Measurements from ENCODE around the gene NDST4.
A peak's percentile ranks its signal among the peaks of the same experiment; 100 is the strongest.

NDST4 gene

DNA sequence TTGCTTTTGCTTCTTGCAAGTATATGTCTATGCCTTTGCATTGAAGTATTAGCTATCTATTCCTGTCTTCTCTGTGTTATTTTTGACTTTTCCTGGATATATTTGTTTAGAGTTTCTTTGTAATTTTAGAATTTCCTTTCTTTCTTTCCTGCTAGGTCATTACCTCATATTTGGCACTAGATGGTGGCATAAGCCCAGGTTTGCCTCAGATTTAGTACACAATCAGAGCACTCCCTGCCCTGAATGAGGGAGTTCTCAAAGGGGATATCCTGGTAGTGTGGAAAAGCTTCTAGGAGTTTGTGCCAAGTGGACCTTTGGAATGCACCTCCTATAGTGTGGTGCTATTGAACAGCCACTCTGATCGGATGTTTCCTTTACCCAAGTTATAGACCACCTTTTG is 333.2 kb downstream of the NDST4 start:
- H3K4me1 ChIP-seq (ENCODE audit: control insufficient read depth, low read length): no peaks in the 10 kb centered on the region
- no peak overlapping the region for H3K27ac ChIP-seq (ENCODE audit: low read depth, low read length)
- no peaks in the 10 kb centered on the region for H3K36me3 ChIP-seq (ENCODE audit: control insufficient read depth, low read length)
- TF ChIP-seq EZH2phosphoT487 (IDR thresholded peaks at IDR 0.05; ENCODE audit: borderline replicate concordance, low read length): no peak
- TF ChIP-seq, protein P1, sequence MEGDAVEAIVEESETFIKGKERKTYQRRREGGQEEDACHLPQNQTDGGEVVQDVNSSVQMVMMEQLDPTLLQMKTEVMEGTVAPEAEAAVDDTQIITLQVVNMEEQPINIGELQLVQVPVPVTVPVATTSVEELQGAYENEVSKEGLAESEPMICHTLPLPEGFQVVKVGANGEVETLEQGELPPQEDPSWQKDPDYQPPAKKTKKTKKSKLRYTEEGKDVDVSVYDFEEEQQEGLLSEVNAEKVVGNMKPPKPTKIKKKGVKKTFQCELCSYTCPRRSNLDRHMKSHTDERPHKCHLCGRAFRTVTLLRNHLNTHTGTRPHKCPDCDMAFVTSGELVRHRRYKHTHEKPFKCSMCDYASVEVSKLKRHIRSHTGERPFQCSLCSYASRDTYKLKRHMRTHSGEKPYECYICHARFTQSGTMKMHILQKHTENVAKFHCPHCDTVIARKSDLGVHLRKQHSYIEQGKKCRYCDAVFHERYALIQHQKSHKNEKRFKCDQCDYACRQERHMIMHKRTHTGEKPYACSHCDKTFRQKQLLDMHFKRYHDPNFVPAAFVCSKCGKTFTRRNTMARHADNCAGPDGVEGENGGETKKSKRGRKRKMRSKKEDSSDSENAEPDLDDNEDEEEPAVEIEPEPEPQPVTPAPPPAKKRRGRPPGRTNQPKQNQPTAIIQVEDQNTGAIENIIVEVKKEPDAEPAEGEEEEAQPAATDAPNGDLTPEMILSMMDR (IDR thresholded peaks at IDR 0.05; ENCODE audit: low read depth, low read length, poor library complexity, severe bottlenecking): peak; percentile 9
- no peaks in the 10 kb centered on the region for H3F3A ChIP-seq (ENCODE audit: control insufficient read depth, insufficient read depth)
- H3K4me2 ChIP-seq (ENCODE audit: low read length): no peak overlapping the region
- no peaks in the 10 kb centered on the region for H3K79me2 ChIP-seq (ENCODE audit: control insufficient read depth, low read length)
- H3K9me3 ChIP-seq (ENCODE audit: control insufficient read depth, insufficient read depth, low read length): no peaks in the 10 kb centered on the region
- no peak overlapping the region for H3K4me3 ChIP-seq (ENCODE audit: low read length)
- no peaks in the 10 kb centered on the region for H3K9me2 ChIP-seq (replicated peaks; ENCODE audit: control insufficient read depth, low read length)
- H3K27me3 ChIP-seq (ENCODE audit: control insufficient read depth, low read length): peaks cover 3% of the 10 kb centered on the region; the same call in 1 of the 2 replicates
- H4K20me1 ChIP-seq (ENCODE audit: control insufficient read depth, insufficient read depth, low read depth, low read length): no peaks in the 10 kb centered on the region

All from DOHH2 (cell line).